MCF 10A (cell line): ENCODE results near the gene GPR137. TPM values are rescaled to one million over a fixed set of nuclear protein-coding genes. Genes with fewer than 3 reads are reported as not detected.

Source experiments
- BruUV-seq: library from RNA; stranded (reverse); fragments of 400-500 nt; replicated peaks from 2 replicates; lab custom pipeline; 2021; lab: Mats Ljungman, UMichigan
- CTCF ChIA-PET: fragments of 300-600 bp; sonication (Branson Sonifier 250); formaldehyde crosslinking; extraction: SDS; loops from one replicate; lab custom pipeline; 2021; ENCODE audit warnings: antibody characterized with exemption, inconsistent platforms; lab: Yijun Ruan, JAX
- POLR2A ChIA-PET: fragments of 300-600, 350-650 bp; sonication (Branson Sonifier 250); formaldehyde crosslinking; extraction: SDS; loops from one replicate; lab custom pipeline; 2020; ENCODE audit warnings: antibody characterized with exemption, inconsistent platforms; lab: Yijun Ruan, JAX
- DNase-seq: peaks from one replicate; pipeline ENCODE4 v3.0.0-alpha.2; 2018; ENCODE audit not compliant: unreplicated experiment
- H3K27ac Mint-ChIP-seq: one replicate; pipeline ENCODE4 v1.8.0; 2022; ENCODE audit warnings: mild to moderate bottlenecking, low read depth, mixed read lengths; ENCODE audit not compliant: unreplicated experiment
- H3K27me3 Mint-ChIP-seq: one replicate; pipeline ENCODE4 v1.8.0; 2022; ENCODE audit warnings: mixed read lengths; ENCODE audit not compliant: insufficient read depth, unreplicated experiment
- H3K36me3 Mint-ChIP-seq: one replicate; pipeline ENCODE4 v1.8.0; 2022; ENCODE audit warnings: mild to moderate bottlenecking, moderate library complexity, mixed read lengths; ENCODE audit not compliant: insufficient read depth, unreplicated experiment
- H3K4me1 Mint-ChIP-seq: one replicate; pipeline ENCODE4 v1.8.0; 2022; ENCODE audit warnings: mixed read lengths; ENCODE audit not compliant: insufficient read depth, unreplicated experiment
- H3K4me3 Mint-ChIP-seq: one replicate; pipeline ENCODE4 v1.8.0; 2022; ENCODE audit warnings: mild to moderate bottlenecking, moderate library complexity, mixed read lengths; ENCODE audit not compliant: unreplicated experiment
- H3K9me3 Mint-ChIP-seq: one replicate; pipeline ENCODE4 v1.8.0; 2022; ENCODE audit warnings: mixed read lengths; ENCODE audit not compliant: unreplicated experiment
- intact Hi-C: fragments of 100-400 bp; cut with micrococcal nuclease; formaldehyde crosslinking; loops from 2 replicates; pipeline ENCODE4 v1.14.1; 2022
- total RNA-seq: library from RNA; stranded (reverse); gene quantifications from 2 replicates; pipeline ENCODE4 v1.2.3, GENCODE V29; 2022
- TF ChIP-seq, protein P1 (sequence below): fragments of 200-600 bp; IDR thresholded peaks from one replicate; pipeline ENCODE4 v1.8.0; 2022; ENCODE audit warnings: antibody characterized with exemption, mild to moderate bottlenecking; ENCODE audit not compliant: unreplicated experiment

GPR137 gene
- total RNA-seq, 1 experiment from 2014 or later = 36.0 TPM

DNA sequence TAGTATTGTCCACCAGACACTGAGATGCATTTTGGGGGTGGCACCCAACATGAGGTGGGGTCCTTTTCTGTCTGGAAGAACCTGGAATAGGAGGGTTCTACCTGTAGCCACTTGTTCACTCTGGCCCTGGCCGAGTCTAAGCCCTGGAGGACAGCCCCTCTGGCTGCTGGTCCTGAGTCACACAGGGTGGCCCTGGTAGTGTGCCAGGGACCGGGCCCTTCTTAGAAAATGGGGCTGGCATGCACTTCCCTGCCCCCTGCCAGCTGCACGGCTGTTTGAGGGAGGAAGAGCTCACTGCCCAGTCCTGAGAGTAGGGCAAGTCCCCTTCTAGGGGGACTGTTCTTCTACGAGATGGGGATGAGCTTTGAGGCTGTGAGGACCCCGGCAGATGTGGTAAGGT lies 32.2 kb upstream of the GPR137 start:
- TF ChIP-seq, protein P1, sequence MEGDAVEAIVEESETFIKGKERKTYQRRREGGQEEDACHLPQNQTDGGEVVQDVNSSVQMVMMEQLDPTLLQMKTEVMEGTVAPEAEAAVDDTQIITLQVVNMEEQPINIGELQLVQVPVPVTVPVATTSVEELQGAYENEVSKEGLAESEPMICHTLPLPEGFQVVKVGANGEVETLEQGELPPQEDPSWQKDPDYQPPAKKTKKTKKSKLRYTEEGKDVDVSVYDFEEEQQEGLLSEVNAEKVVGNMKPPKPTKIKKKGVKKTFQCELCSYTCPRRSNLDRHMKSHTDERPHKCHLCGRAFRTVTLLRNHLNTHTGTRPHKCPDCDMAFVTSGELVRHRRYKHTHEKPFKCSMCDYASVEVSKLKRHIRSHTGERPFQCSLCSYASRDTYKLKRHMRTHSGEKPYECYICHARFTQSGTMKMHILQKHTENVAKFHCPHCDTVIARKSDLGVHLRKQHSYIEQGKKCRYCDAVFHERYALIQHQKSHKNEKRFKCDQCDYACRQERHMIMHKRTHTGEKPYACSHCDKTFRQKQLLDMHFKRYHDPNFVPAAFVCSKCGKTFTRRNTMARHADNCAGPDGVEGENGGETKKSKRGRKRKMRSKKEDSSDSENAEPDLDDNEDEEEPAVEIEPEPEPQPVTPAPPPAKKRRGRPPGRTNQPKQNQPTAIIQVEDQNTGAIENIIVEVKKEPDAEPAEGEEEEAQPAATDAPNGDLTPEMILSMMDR = no peak
- intact Hi-C loops = loop anchor here (2.0 to 5.0 kb wide), 4 partner anchors 34 to 104 kb away; partner anchors contain the start of genes CATSPERZ, GPR137 and RPS6KA4
- Mint-ChIP-seq H3K27me3 (no peaks in the 10 kb centered on the region), H3K36me3 (peaks cover 9% of the 10 kb centered on the region), H3K4me1 (peaks cover 6% of the 10 kb centered on the region), H3K27ac (no peak overlapping the region), H3K9me3 (no peaks in the 10 kb centered on the region), H3K4me3 (no peak overlapping the region)
- DNase-seq = no peak
- BruUV-seq = no TSS peak
- POLR2A ChIA-PET = interaction anchor here (0.7 to 1.3 kb wide), 2 partner anchors 16 to 43 kb away, joined by 3 read pairs; no protein-coding TSS in a partner anchor
- CTCF ChIA-PET = interaction anchor here (0.8 to 2.5 kb wide), 5 partner anchors 11 to 50 kb away, joined by 3 to 7 read pairs (median 4); no protein-coding TSS in a partner anchor

DNA sequence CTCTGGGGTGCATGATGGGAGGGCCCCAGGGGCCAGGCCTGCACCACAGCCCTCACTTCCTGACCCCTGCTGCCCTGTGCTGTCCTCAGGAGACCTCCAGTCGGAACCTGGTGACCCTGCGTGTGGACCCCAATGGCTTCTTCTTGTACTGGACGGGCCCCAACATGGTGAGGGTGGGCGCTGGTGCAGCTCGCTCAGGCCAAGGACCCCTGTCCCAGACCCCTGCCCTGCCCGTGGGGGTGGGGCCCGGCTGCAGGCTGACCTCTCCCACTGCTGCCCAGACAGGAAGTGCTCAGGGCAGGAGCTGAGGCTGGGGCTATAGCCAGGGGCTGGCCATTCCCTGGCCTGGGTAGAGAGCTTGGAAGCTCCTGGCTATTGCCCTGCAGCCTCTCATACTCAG lies 31.3 kb upstream of the GPR137 start:
- TF ChIP-seq, protein P1 = no peak
- CTCF ChIA-PET = interaction anchor here (0.6 to 2.5 kb wide), 6 partner anchors 10 to 50 kb away, joined by 3 to 7 read pairs (median 4); no protein-coding TSS in a partner anchor
- H3K9me3 Mint-ChIP-seq = no peaks in the 10 kb centered on the region

DNA sequence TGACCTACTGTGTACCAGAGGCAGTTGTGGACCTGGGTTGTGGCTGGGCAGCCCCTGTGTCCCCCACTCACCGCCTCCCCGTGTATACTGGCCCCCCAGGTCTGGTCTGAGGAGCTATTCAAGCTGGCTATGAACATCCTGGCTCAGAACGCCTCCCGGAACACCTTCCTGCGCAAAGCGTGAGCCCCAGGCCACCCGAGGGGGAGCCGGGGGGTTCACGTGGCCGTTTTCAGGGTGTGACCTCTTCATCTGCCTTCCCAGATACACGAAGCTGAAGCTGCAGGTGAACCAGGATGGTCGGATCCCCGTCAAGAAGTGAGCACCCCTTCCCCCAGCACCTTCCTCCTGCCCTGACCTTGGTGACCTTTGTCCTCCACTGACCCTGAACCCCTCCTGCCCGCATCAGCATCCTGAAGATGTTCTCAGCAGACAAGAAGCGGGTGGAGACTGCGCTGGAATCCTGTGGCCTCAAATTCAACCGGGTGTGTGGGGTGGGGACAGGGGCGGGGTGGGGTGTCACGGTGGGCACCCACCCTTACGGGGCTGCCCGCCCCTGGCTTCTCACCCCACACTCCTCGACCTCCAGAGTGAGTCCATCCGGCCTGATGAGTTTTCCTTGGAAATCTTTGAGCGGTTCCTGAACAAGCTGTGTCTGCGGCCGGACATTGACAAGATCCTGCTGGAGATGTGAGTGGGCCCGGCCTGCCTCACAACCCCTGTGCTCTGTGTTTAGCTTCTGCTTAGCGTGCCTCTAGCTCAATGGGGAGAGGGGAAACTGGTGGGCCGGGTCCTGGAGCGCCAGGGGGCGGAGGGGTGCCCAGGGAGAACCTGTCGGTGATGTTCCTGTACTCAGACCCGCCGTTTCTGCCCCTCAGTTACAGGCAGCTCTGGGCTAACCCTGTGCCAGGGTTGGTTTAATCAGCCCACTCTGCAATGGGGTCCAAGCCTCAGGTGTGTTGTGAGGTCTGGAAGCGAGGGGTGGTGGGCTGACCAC lies 30.2 kb upstream of the GPR137 start:
- no peaks in the 10 kb centered on the region for H3K27me3 Mint-ChIP-seq

More for the DNA sequence above, 31.3 kb upstream of the GPR137 start:
- H3K4me1 Mint-ChIP-seq = peaks cover 6% of the 10 kb centered on the region
- no peak overlapping the region for H3K27ac Mint-ChIP-seq
- no peak for DNase-seq
- peaks cover 15% of the 10 kb centered on the region for H3K36me3 Mint-ChIP-seq
- BruUV-seq = no TSS peak
- H3K27me3 Mint-ChIP-seq = no peaks in the 10 kb centered on the region
- intact Hi-C loops = loop anchor here (5.0 kb wide), 3 partner anchors 33 to 103 kb away; partner anchors contain the start of genes GPR137 and RPS6KA4
- H3K4me3 Mint-ChIP-seq = no peak overlapping the region
- POLR2A ChIA-PET = interaction anchor here (0.7 to 1.3 kb wide), 2 partner anchors 15 to 42 kb away, joined by 3 read pairs; no protein-coding TSS in a partner anchor

More for the DNA sequence above, 30.2 kb upstream of the GPR137 start:
- TF ChIP-seq, protein P1 = no peak
- DNase-seq = no peak
- Mint-ChIP-seq H3K36me3 (peaks cover 24% of the 10 kb centered on the region), H3K4me1 (peaks cover 6% of the 10 kb centered on the region), H3K4me3 (no peak overlapping the region), H3K9me3 (no peaks in the 10 kb centered on the region), H3K27ac (no peak overlapping the region)
- ChIA-PET POLR2A (interaction anchor here (1.6 to 3.1 kb wide), 2 partner anchors 10 to 14 kb away, joined by 5 to 10 read pairs; no protein-coding TSS in a partner anchor), CTCF (interaction anchor here (1.8 to 2.5 kb wide), 2 partner anchors 45 to 48 kb away, joined by 7 read pairs; no protein-coding TSS in a partner anchor)
- intact Hi-C loops = no loop called here
- no TSS peak for BruUV-seq
